Measurements from ENCODE around the gene SLCO3A1.

Gene SLCO3A1

DNA sequence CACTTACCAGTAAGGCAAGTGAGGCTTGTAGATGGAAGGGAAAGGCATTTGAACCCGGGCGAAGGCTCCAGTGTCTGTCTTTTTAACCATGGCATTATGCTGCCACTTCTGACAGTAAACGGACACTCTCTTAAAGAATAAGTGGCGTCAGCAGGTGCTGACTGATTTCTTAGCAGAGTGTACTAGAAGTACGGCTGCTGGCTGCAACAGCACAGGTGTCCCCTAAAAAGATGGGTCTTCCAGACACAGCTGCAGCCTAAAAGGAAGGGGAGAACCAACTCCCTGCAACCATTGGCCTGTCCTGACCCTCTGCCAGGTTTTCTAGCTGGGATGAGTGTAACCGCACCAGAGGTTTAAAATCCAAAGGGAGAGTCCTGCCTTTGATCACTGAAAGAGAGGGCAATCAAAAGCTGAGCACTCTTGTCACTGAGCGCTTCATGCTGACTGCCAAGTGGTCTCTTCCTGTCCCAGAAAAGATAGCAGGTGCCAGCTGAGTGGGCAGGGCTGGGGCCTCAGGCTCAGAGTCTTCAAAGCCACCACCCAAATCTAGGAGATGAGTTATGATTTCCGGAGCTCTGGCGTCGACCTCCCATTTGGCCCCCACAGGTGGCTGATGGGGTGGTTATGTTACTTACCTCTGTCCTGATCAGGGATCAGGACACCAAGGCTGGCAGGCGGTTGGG, 255.8 kb downstream of the SLCO3A1 start:
- no peak for FAIRE-seq

DNA sequence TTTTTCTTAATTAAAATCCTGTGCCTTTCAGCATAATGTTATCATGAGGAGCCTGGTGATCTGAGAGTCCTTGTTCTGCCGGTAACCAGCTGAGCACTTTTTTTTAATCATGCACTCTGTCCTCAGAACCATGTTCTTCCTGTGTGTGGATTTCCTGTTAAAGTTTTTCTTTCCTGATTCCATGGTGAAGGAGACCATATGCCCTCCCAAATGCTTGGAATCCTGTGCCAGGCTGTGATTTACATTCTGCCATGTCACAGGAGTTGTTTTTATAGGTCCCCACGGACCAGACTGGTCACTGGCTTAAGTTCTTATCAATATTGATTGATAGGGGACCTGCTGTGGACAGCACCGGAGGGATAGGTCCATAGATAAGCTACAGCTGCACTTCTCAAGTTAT, 257.8 kb downstream of the SLCO3A1 start:
- FAIRE-seq, result no peak

DNA sequence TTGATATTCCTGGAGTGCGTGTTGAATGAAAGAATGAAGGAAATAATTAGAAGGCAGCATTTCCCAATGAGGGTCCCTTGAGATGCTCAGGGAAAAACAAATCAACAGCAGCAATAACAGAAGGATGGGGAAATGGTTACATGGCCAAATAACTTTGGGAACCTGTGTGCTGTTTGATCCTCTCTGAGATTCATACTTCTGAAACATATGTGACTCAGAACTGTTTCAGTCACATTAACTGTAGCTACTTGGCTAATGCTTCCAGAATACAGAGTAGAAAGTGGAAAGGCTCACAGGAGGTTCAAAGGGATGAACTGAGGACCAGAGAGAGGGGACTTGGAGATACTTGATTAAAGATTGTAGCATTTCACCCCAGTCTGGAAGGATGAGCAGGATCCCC, 258.2 kb downstream of the SLCO3A1 start:
- FAIRE-seq, result no peak

DNA sequence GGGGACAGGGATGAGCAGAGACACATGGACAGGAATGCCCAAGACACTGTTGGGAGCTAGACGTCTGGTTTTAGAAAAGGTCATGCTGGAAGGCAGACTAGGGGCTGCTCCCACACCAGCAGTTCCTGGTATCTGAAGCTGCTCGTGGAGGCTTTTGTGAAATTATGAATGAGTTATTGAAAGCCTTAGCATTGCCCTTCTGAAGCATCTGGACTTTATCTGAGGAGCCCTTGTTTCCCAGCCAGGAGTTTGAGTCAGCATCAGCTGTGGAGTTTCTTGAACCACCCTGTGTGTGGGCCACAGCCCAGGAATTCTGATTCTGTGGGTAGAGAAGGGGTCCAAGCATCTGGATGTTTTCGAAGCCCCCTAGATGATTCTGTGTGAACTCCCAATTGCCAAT, 258.7 kb downstream of the SLCO3A1 start:
- no peak for FAIRE-seq

DNA sequence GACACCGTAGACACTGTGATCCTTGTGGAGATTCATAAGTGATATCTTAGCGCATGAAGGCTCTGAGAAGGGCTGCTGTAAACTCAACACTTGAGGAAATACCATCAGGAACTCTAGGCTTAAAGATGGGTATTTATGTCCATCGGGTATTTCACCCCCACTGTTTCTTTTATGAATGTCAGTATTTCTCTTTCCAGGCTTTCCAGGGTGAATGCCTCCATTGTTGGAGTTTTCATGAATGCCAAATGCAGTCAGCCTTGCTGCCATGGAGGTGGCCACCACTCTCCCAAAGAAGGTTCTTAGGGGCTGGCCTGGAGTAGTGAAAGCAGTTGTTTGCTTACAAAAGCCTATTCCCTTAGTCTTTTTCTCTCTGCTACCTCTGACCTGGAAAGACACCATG, 259.2 kb downstream of the SLCO3A1 start:
- FAIRE-seq, result no peak

DNA sequence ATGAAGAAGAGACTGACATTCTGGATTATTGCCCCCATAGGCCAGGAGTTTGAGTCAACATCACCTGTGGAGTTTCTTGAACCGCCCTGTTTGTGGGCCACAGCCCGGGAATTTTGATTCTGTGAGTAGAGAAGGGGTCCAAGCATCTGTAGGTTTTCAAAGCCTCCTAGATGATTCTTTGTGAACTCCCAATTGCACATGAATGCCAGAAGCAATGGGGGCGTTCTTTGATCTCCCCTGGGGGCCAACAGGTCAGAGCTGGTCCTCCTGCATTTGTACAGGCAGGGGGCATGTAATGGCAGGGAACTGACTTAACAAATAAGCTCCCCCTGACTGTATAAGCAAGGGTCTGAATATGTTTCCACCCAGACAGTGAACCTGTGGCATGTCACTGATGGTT, 260.3 kb downstream of the SLCO3A1 start:
- no peak for FAIRE-seq

DNA sequence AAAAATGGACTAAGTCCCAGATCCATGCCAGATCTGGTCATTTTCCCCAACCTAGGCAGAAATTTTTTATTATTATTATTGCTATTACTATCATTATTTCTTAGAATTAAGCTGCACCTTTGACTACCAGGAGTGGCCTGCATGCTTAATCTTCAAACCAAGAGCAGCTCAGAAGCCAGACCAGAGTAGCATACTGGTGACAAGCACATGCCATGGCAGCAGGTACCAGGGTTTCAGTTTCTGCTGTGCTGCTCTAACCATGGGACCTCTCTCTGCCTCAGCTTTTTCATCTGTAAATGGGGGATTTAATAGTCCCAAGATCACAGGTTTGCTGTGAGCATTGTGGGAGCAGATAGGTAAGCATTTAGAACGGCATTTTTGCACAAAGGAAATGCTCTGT, 262.3 kb downstream of the SLCO3A1 start:
- FAIRE-seq, result no peak

DNA sequence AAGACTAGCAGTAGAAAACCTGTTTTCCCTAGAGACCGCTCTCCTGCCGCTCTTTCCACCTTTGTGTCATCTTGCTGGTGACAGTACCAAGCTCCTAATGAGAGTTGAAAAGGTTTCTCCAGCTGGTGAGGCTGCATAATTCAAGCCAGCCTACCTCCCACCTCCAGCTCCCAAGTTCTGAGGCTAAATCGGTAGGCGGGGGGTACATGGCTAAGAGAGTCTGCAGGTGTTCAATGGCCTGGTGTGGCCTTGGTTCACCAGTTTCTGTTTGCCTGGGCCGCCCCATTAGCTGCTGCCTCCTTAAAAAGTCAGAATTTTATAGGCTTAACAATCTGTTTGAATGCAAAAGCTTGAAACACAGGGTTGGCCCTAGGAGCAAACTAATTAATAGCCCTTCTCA, 262.8 kb downstream of the SLCO3A1 start:
- no peak for FAIRE-seq

DNA sequence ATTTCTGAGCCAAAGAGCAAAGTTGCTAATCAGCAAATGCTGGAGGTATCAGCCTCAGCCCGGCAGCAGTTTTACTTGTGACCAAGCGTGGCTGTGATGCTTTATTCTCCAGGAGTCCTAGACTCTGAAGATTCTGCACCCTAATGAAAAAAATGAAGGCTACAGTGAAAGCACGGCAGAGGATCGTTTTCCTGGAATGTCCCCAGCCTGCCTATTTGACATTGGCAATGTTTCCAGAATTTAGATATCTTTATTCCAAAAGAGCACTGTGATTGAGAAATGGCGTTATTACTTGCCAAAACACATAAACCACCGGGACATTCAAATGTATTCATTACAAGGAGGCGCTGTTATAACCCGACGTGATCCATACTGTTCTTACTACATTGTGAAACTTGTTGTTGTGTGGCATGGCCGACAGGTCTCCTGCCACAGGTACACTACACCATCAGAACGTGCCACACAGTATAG, 263.8 kb downstream of the SLCO3A1 start:
- FAIRE-seq, result no peak

DNA sequence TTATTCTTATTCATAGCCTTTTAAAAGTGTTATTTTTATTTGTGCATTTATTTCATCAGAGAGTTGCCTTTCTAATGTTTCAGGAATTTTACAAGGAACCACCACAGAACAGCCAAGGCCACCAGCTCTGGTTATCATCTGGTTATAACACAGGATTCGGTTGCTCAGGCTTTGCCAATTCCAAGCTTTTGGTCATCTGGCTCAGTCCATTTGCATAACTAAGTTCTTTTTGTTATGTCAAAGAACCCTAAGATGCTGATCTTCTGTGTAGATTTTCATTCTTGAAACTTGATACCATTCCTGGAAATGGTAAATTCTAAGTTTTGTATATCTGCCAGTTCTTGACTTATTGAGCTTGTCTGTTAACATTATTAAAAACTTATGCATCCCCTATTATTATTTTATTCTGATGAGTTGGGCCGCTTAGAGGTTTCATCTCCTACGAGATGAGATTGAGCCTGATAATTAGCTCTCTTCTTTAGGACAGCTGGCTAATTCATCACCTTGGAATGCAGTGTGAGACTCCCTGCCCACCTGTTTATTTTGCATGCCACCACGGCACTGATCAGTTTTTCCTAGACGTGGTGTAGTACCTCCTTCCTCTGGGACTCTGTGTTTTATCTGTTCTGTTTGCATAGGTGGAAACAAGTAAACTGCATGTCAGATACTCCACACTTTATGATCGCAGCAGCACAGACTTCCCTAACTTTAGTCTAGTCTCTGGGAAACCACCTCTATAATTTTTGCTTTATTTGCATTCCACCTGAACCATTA, 264.8 kb downstream of the SLCO3A1 start:
- no peak for FAIRE-seq

DNA sequence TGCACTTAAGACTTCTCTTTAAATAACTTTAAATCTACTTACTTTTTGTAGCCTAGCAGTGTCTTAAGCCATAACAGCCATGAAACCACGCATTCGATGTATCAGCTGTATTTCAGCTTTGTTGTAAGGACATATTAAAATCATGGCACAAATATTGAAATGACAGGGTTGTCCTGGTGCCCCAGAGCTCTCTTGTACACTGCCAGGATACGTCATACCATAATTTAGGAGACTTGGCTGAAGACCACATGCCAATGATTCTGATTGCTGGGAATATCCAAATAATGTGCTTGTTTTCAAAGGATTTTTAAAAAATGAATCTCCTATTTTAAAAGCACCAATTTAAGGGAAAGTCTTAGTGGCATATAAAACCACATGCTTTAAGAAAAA, 265.4 kb downstream of the SLCO3A1 start:
- FAIRE-seq, result no peak

DNA sequence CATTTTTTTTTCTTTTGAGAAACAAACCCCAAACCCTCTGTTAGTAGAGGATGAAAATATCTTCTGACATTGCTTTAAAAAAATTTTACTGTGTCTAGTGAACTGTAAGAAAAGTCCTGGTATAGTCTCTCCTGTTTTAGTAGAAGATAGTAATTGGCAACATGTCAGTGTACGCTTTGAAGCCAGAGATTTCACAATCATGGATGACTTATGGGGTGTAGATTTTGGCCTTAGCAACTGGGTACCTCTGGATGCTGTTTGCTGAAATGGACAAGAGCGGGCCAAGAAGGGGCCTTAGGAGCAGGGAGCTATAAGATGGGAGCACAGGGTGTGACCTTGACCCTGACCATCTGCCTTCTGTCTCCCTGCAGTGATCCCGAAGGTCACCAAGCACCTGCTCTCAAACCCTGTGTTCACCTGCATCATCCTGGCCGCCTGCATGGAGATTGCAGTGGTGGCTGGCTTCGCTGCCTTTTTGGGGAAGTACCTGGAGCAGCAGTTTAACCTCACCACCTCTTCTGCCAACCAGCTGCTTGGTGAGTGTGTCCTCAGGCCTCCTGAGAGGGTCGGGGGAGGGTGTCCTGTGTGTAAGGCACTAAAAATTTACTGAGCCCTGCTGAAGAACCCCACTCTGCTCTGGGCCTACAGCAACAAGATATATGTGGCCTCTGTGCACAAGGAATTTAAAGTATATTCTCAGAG, 266.7 kb downstream of the SLCO3A1 start:
- no peak for FAIRE-seq

DNA sequence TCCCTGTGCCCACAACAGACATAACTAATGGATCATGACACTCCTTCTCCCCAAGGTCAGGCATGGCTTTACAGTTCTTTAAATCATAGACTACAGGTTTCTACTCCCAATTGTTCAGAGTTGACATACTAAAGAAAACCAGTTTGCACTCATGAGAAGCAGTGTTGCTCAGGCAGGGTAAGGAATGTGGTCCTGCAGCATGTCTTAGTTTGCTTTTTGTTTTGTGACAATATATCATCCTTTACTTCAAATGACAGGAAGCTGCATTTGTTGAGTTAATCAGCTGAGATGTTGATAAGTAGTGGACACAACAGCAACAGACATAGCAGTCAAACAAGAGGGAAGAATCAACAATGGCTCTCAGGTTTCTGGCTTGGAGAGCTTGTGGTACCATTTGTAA, 267.5 kb downstream of the SLCO3A1 start:
- no peak for FAIRE-seq

DNA sequence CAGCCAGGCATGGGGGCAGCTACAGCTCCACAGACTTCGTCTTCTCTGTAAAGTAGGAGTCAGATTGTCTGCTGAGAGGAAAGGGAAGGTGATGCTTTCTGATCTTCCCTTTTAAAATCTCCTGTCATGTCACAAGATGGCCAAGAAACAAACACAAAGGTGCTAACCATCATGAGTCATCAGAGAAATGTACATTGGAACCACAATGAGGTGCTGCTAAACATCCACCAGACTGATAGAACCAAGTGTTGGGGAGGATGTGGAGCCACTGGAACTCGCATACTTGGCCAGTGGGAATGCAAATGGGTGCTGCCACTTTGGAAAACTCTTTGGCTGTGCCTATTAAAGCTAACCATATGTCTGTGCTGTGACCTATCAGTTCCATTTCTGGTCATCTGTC, 268.8 kb downstream of the SLCO3A1 start:
- no peak for FAIRE-seq

DNA sequence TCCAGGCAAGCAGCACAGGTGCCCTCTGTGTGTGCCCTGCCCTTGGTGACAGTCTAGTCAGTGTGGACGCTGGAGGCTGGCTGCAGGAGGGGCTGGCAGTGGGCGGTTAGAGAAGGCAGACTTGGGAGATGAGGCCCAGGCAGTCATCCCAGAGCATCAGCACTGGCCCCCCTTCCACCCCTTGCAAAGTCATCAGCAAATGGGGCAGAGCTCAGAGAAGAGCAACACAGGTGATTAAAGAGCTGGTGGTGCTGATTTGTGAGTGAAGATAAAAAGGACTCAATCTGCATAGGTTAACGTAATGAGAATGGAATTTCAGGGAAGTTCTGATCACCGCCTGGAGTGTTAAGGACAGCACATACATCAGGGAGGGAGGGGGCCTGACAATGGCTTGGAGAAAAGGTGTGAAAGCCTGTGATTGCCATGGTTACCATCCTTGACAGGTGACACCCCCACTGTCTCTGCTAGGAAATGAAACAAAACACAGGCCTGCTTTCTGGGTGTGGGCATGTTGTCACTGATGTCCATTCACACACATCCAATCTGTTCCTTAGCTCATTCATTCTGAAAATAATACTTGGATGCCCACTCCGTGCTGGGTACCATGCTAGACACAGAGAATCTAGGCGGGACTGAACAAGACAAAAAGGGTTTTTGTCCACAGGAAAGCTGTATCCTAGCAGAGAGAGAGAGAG, 270.6 kb downstream of the SLCO3A1 start:
- FAIRE-seq, result no peak

DNA sequence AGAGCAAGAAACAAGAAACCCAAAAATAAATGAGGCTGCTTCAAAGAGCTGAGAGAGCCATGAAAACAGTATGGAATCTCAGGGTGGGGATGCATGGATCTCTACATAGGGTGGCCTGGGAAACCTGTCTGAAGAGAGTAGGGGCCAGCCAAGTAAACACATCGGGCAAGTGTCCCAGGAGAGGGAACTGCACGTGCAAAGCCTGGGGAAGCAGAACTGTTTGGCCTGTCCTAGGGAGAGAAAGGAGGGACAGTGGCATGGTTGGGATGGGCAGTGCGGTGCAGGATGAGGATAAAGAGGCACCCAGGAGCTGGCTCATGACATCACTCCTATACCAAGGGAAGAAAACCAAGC, 271.1 kb downstream of the SLCO3A1 start:
- no peak for FAIRE-seq

DNA sequence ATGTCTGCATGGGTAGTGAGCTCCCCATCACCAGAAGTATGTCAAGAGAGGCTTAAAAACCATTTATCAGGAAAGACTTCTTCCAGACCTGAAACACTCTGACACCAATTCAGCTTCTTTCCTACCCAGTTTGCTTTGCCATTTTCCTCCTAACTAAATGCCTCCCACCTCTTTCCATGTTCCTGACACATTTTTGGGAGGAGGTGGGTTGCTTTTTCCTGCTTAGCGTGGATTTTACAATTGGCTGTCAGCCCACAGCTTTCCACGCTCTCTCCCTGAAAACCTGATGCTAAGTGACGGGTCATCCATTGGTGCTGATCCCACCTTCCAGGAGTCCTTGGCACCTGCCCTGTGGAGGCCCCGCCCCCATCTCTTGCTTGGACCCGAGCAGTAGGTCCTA, 275.3 kb downstream of the SLCO3A1 start:
- no peak for FAIRE-seq

DNA sequence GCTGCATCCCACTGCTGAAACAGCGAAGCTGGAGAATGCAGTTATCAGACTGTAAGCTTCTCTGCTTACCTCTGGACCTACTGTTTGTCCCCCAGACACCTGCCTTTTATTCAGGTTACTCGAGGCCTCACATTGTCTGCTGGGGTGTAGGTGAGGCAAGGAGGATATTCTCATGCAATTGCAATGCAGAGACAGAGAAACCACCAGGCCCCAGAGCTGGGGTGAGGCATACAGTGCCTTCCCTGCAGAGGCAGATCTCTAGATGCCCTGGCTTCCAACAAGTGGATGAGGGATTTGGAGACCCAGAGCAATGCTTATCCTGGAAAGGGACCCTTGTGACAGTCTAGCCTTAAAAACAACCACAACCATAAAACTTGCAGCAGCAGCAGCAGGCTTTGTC, 276.7 kb downstream of the SLCO3A1 start:
- FAIRE-seq, result no peak

DNA sequence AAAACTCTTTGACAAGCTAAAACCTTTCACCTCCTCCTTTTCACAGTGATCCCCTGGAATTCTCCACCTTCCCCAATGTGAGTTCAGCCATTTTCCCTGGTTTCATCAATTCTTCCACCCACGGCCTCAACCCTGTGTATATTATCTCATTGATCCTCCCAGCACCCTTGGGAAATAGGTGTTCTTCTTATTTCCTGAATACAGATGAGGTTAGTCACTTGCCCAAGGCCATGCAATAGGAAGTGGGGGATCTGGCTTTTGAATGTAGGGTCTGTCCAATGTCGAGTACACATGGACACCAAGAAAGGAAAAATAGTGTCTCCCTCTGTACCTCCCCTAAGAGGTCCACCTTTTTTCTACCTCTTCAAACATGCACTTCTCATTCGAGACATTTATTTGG, 277.4 kb downstream of the SLCO3A1 start:
- FAIRE-seq, result no peak

DNA sequence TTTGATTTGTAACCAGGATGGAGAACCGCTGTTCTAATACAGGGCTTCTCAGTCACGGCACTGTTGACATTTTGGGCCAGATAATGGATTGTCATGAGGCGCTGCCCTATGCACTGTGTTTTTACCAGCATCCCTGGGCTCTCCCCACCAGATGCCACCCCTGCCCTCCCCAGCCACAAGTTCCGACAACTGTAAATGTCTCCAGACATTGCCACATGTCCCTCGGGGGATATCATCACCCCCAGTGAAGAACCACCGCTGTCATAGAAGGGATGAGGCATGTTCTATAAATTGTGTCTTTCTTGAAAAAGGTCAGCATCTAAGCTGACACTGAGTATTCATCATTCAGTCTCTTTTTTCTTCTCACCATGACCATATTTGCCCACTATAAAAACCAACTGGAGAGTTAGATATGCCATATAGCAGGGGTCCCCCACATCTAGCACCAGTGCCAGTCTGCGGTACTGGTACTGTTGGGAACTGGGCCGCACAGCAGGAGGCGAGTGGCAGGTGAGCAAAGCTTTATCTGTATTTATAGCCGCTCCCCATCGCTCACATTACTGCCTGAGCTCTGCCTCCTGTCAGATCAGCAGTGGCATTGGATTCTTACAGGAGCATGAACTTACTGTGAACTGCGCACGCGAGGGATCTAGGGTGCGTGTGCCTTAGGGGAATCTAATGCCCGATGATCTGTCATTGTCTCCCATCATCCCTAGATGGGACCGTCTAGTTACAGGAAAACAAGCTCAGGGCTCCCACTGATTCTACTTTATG, 279.7 kb downstream of the SLCO3A1 start:
- no peak for FAIRE-seq

DNA sequence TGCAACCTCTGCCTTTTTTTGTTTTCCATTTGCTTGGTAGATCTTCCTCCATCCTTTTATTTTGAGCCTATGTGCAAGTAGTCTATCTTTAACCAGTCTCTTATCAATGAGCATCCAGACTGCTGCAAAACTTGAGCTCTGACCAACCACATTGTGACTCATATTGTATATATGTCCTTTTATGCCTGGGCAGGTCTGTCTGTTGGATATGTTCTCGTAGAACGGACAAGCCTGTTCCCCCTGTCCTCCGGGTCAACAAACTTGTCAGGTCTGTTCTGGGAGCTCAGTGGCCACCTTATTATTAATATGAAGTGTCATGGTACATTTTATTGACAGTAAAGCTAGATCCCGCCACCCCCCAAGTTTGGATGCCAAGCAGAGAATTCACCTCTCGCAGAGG, 287.3 kb downstream of the SLCO3A1 start:
- no peak for FAIRE-seq

DNA sequence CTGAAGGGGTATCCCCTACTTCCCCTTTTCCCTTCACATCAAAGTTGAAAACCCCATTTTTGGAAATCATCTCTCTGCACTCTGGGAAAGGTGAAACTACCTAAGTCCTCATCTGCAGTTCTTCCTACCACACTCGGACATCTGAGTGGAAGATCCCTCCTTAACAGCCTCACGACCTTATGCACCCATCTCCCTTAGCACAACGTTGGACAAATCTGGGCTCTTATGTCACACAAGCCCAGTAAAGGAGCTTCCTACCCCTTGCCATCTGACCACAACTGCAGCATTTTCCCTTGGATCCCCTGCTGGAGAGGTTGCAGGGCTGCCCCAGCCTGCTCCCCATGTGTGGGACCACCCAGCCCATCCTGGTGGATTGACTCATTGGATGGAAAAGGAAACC, 288.1 kb downstream of the SLCO3A1 start:
- FAIRE-seq, result no peak

All from endometrium (tissue), 2 donors.